SU-DHL-6 (cell line): ENCODE data around the gene ZNF462.

Experiments
- EZH2phosphoT487 ChIP-seq: fragments of 200-600 bp; sonication (generic), shearing (Covaris generic); conservative IDR thresholded peaks from 2 replicates; pipeline ENCODE4 v1.6.1; 2018; ENCODE audit warnings: mild to moderate bottlenecking, antibody characterized with exemption, low read length, moderate library complexity, mixed read lengths
- TF ChIP-seq, protein P1 (sequence below): fragments of 200-600 bp; sonication (generic); IDR thresholded peaks from one replicate; pipeline ENCODE4 v1.5.1; 2017; ENCODE audit warnings: antibody characterized with exemption, mild to moderate bottlenecking, low read length, moderate library complexity; ENCODE audit not compliant: insufficient read depth, poor library complexity, severe bottlenecking

DNA sequence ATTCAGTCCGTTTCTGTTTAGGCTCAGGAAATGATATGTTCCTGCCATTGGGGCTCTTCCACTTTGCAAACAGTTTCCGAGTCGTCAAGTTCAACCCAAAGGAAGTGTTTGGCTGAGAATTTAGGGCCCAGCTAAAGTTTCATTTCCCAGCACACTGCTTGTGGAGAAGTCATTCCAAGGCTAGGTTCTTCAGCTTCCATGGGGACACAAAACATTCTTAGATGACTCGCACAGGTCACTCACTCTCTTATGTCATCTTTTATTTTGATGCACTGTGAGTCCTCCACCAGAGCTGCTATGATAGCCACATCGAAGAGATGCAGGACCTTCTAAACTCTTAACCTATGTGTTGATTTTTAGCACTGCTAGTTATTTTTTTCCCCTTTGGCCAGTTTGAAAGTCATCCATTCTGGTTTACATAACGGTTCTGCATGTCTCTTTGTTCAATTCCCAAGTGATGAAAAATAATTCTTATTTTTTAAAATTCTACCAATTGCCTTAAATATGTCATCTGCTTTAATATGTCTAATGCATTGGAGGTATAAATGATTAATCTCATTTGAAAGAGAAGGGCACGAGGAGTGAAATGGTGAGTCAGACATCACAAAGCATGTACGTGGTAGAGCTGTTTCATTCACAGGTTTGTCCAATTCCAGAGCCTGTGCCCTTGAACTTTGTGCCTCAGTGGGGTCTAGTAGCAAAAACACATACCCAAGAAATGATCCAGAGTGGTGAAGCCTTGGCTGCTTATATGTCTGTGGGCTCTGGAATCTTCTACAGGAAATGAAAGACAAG, 84.3 kb downstream of the ZNF462 start:
- TF ChIP-seq, protein P1, sequence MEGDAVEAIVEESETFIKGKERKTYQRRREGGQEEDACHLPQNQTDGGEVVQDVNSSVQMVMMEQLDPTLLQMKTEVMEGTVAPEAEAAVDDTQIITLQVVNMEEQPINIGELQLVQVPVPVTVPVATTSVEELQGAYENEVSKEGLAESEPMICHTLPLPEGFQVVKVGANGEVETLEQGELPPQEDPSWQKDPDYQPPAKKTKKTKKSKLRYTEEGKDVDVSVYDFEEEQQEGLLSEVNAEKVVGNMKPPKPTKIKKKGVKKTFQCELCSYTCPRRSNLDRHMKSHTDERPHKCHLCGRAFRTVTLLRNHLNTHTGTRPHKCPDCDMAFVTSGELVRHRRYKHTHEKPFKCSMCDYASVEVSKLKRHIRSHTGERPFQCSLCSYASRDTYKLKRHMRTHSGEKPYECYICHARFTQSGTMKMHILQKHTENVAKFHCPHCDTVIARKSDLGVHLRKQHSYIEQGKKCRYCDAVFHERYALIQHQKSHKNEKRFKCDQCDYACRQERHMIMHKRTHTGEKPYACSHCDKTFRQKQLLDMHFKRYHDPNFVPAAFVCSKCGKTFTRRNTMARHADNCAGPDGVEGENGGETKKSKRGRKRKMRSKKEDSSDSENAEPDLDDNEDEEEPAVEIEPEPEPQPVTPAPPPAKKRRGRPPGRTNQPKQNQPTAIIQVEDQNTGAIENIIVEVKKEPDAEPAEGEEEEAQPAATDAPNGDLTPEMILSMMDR = no peak
- no peak for TF ChIP-seq EZH2phosphoT487
